EL (cell line): ENCODE data around the gene APOD.

ENCODE experiments used
- DNase-seq: peaks from one replicate; pipeline ENCODE4 v3.0.0-alpha.2; 2016

Gene APOD

DNA sequence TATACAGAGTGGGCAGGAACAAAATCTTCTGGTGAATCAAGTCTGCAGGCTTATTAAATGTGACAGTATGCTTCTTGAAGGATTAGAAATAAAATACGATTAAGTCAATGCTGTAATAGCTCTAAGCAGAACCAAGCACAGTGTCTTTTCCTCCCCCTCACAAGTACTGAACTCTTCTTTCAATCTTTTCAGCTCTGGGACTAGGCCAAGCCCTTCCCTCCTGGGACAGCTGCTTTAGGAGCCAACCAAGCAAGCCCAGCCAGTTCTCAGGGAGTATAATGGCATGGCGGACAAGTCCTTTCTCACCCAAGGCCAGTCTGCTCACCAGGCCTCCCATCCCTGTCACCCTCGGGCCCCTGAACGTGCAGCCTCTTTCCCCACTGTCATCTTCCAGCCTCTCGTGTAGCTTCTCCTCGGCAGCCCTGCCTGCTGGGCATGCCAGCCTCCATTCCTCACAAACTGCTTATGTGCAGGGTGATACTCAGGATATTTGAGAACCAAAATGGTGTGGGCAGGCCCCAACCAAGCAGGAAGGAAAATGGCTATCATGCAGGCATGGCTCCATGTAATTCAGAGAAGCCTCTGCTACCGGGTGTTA, 32.3 kb downstream of the APOD start:
- DNase-seq, result no peak

DNA sequence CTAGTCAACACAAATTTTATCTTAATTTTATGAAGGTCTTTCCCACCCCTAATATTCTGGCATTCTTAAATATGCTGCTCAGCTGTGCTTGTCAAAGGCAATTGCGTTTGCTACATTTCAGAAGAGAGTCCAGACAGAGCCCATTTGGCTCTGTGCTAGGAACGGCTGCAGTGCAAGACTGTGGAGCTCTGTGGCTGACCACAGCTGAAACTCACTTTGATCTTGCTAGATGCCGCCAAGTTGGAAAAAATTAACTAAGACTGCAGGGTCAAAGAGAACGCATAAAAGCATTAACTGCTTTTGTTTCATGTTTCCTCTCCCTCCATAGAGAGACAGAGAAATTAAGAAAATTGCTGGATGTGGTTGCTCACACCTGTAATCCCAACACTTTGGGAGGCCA, 33.0 kb downstream of the APOD start:
- DNase-seq, result no peak

DNA sequence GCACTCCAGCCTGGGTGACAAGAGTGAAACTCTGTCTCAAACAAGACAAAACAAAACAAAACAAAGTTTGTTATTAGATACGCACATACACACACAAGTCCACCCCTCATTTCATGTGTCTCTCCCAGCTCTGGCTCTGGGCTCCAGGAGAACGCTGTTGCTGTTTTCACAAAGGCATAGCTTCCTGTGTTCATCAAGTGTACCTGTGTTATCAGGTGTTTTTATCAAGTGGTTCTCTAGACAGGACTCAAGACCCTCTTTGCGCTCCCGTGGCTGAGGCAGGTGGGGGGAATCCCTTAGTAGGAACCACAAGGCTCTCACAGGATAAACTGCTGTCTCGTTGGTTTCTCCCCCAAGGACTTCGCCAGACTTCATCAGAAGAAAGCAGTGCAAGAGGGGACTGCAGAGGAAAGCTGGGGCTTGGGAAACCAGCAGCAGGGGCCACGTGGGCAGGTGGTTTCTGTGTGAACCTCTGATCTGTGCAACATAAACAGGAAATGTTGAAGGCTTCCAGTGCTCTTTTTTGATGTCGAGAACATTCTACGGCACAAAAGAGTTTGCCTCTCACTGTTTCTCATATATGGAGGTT, 33.7 kb downstream of the APOD start:
- DNase-seq, result no peak

- no peak for DNase-seq
These were observed 34.8 kb downstream of the APOD start for GRCh38 chr3:195548987-195549386.

GRCh38 chr3:195548501-195548900, 35.2 kb downstream of the APOD start:
- no peak for DNase-seq

DNA sequence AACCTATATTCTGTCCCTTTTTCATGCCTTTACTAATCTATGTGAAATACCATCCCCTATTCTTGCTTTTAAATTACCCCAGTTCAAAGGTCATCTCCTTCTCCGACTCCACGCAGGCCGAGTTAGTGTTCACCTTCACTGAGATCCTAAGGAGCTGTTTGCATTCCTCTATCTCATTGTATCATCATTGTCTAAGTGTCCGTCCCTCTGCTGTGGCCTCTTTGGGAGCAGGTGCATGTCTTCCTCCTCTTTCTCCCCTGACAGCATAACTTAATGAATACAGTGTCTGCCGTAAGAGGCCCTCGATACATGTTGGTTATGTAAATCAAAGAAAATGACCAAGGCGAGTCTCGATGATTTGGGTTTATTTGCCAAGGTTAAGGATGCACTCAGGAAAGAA, 35.7 kb downstream of the APOD start:
- DNase-seq, result no peak

DNA sequence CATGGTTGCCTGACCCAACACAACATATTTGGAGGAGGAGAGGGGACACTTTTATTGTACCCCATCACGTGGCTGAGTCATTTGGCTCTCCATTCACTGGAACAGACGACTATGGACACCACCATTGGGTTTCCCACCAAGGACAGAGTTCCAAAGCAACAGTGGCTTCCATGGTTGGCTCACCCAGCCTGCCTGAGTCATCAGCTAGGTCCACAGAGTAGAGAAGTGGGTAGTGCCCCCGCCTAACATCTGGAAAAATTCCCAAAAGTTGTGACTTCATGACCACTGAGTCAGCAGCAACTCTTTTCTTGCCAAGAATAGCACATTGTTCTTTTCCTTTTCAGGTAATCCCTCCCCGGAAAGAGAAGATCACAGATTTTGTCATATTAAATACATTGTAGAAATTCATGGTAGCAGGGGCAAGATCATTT, 37.6 kb downstream of the APOD start:
- peak; percentile 87 for DNase-seq

- no peak for DNase-seq
These were observed 39.1 kb downstream of the APOD start for GRCh38 chr3:195544634-195545033.

- DNase-seq, result no peak
These were observed 39.6 kb downstream of the APOD start for GRCh38 chr3:195544230-195544536.

GRCh38 chr3:195543500-195544229, 40.1 kb downstream of the APOD start:
- DNase-seq, result no peak

DNA sequence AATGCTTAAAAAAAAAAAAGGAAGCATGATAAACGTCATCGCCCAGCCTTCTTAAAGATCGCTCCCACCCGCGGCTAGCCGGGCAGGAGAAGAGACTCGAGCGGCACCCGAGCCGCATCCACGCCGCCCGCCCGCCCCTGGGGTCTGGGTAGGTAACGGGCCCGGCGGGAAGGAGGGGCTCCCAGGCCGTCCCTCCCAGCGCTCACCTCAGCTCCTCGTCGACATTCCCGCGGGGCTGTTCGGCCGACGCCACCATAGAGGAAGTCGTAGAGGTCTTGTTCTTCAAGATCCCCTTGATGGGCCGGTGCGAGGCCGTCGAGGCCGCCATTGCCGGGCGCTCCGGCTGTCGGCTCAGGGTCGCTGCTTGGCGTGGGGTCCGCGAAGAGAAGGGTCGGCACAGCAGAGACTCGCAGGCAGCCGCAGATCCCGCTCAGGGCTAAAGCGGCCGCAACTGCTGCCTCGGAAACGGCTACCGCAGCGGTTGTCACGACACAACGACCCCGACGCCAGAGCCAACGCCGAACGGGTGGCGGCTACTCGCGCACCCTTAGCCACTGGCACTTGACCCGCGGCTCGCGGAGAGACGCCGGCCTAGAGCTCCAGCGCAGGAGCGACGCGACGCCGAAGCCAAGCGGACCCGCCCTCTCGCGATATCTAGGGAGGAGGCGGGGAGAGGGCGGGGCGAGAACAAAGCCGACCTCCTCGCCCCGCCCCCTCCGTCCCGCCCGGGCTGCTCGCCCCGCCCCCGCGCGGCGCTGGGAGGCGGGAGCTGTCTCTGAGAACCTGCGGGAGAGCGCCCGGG, 40.8 kb downstream of the APOD start, which contains the start of gene PPP1R2:
PPP1R2 (minus strand) TSS at position 628 of the 802 bp plus-strand sequence; CDS start at position 328, 300 bp downstream.
- DNase-seq, result peak; percentile 91

DNA sequence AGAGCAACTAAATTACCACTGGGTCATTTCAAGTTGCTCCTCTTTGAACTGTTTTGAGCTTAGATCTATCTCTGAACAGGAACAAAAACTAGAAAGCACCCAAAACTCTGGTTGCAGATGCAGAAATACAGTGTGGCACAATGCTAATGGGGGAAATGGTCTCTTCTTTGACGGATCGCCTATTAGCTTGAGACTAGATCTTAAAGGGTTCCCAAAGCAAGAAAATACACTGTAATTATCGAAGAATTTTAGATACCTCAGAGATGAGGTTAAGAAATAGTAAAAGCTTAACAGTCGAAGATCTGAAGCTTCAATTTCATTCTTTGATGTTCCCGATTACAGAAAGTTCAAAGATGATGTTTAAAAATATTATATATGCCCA, 41.4 kb downstream of the APOD start:
- DNase-seq, result no peak

DNA sequence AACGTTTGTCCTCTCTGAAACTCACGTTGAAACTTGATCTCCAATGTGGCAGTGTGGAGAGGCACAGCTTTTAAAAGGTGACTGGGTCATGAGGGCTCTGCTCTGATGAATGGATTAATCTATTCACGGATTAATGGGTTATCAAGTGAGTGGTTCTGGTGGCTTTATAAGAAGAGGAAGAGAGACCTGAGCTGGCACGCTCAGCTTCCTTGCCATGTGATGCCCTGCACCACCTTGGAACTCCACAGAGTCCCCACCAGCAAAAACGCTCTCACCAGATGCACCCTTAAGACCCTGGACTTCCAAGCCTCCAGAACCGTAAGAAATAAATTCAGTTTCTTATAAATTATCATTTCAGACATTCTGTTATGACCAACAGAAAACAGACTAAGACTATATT, 43.2 kb downstream of the APOD start:
- no peak for DNase-seq

- DNase-seq, result no peak
These were observed 43.7 kb downstream of the APOD start for GRCh38 chr3:195540027-195540426.

DNA sequence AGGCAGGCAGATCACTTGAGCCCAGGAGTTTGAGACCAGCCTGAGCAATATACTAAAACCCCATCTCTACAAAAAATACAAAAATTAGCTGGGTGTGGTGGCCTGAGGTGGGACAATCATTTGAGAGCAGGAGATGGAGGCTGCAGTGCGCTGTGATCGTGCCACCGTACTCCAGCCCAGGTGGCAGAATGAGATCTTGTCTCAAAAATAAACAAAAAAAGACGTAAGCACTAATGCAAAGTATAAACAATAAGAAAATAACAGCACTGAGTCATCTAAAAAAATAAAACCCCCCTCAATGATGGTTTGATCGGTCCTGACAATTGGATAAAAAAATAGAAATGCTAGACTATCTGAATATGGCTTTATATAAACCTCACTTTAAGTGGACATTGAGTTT, 44.3 kb downstream of the APOD start:
- no peak for DNase-seq

DNA sequence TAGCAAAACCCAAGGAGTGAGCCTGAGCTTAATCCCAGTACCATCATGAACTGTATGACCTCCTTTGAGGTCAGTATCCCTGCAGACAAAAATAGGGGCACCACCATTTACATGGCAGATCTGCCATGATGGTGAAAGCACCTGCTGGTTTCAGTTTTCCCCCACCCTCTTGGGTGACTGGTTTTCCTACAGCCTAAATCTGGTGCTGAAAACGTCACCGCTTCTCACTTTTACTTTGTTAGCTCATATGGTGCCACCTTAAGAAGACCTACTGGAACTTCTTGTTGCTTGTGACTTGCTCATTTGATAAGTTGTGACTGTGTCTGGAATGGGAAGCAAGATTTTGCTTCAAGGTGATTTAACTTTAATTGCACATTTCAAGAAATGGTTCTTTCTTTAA, 45.7 kb downstream of the APOD start:
- no peak for DNase-seq

- DNase-seq, result no peak
These were observed 48.4 kb downstream of the APOD start for GRCh38 chr3:195535293-195535692.

GRCh38 chr3:195532834-195533233, 50.9 kb downstream of the APOD start:
- no peak for DNase-seq

GRCh38 chr3:195532345-195532744, 51.4 kb downstream of the APOD start:
- no peak for DNase-seq

- no peak for DNase-seq
These were observed 52.1 kb downstream of the APOD start for GRCh38 chr3:195531683-195532082.

GRCh38 chr3:195526492-195526891, 57.2 kb downstream of the APOD start:
- no peak for DNase-seq

DNA sequence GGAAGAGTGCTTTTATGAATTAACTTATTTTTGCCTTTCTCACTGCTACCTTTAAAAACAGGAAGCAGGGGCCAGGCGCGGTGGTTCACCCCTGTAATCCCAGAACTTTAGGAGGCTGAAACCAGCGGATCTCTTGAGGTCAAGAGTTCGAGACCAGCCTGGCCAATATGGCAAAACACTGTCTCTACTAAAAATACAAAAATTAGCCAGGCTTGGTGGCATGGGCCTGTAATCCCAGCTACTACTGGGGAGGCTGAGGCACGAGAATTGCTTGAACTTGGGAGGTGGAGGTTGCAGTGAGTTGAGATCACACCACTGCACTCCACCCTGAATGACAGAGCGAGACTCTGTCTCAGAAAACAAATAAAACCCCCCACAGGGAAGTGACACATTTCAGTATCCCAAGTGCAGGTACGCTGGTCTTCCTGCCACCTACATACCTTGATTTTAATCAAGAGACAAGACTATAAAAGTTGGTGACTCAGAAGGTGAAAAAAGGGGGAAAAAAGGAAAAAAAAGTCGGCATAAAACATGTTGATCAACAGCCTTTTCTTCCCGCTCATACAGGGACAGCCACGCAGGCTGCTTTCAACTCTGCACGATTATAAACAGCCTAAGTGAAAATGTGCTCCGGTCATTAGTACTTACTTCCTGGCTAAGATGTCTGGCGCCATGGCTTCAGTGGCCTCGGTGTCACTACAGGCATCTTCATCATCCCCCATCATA, 59.4 kb downstream of the APOD start:
- DNase-seq, result no peak
